ENCODE data around the gene TRIM56.
"Not testable (repeated sequence)": the region's sequence is repeated elsewhere in the genome, so short reads cannot be mapped to it uniquely, and the experiment has no call there.

TRIM56 gene

DNA sequence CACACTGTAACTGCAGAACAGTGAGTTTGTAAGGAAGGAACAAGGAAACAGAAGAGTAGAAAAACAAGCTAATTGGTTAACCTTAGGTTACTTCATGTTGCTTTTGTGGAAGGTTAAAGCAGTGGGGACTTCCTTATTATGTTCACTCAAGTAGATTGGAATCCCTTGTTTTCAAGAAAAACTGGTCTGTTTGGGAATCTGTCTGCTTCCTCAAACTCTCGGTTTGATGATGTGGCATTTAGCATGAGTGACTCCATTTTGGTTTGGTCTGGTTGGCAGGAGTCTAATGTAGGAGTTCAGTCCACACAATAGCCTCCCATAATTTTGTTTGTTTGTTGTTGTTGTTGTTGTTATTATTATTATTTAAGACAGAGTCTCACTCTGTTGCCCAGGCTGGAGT is 3.8 kb upstream of the TRIM56 start:
- H3K4me3 ChIP-seq (ENCODE audit: low read length) = no peak overlapping the region
- TF ChIP-seq, protein P1, sequence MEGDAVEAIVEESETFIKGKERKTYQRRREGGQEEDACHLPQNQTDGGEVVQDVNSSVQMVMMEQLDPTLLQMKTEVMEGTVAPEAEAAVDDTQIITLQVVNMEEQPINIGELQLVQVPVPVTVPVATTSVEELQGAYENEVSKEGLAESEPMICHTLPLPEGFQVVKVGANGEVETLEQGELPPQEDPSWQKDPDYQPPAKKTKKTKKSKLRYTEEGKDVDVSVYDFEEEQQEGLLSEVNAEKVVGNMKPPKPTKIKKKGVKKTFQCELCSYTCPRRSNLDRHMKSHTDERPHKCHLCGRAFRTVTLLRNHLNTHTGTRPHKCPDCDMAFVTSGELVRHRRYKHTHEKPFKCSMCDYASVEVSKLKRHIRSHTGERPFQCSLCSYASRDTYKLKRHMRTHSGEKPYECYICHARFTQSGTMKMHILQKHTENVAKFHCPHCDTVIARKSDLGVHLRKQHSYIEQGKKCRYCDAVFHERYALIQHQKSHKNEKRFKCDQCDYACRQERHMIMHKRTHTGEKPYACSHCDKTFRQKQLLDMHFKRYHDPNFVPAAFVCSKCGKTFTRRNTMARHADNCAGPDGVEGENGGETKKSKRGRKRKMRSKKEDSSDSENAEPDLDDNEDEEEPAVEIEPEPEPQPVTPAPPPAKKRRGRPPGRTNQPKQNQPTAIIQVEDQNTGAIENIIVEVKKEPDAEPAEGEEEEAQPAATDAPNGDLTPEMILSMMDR (IDR thresholded peaks at IDR 0.05; ENCODE audit: insufficient read depth, low read depth, low read length, missing control alignments) = no peak
- no peak for DNase-seq (ENCODE audit: low read depth)

DNA sequence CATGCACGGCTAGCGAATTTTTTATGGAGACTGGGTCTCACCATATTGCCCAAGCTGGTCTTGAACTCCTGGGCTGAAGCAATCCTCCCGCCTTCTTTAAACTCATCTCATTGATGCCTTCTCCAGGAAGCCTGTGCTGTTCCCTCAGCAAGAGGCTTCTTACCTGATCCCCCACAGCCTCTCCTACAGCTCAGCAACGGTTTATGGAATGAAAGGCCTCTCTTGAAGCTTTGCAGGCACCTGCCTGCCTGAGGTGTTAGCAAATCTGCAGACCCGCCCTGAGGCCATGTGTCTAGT is 468 bp upstream of the TRIM56 start:
- TF ChIP-seq, protein P1 (IDR thresholded peaks at IDR 0.05; ENCODE audit: insufficient read depth, low read depth, low read length, missing control alignments) = no peak
- no peak overlapping the region for H3K4me3 ChIP-seq (ENCODE audit: low read length)
- DNase-seq (ENCODE audit: low read depth) = no peak

DNA sequence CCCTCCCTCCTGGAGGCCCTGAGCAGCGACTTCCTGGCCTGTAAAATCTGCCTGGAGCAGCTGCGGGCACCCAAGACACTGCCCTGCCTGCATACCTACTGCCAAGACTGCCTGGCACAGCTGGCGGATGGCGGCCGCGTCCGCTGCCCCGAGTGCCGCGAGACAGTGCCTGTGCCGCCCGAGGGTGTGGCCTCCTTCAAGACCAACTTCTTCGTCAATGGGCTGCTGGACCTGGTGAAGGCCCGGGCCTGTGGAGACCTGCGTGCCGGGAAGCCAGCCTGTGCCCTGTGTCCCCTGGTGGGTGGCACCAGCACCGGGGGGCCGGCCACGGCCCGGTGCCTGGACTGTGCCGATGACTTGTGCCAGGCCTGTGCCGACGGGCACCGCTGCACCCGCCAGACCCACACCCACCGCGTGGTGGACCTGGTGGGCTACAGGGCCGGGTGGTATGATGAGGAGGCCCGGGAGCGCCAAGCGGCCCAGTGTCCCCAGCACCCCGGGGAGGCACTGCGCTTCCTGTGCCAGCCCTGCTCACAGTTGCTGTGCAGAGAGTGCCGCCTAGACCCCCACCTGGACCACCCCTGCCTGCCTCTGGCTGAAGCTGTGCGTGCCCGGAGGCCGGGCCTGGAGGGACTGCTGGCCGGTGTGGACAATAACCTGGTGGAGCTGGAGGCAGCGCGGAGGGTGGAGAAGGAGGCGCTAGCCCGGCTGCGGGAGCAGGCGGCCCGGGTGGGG is 2.2 kb downstream of the TRIM56 start:
- TF ChIP-seq, protein P1 (IDR thresholded peaks at IDR 0.05; ENCODE audit: insufficient read depth, low read depth, low read length, missing control alignments) = no peak
- H3K4me3 ChIP-seq (ENCODE audit: low read length) = no peak overlapping the region
- DNase-seq (ENCODE audit: low read depth) = no peak

DNA sequence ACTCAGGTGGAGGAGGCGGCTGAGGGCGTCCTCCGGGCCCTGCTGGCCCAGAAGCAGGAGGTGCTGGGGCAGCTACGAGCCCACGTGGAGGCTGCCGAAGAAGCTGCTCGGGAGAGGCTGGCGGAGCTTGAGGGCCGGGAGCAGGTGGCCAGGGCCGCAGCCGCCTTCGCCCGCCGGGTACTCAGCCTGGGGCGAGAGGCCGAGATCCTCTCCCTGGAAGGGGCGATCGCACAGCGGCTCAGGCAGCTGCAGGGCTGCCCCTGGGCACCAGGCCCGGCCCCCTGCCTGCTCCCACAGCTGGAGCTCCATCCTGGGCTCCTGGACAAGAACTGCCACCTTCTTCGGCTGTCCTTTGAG is 2.8 kb downstream of the TRIM56 start:
- TF ChIP-seq, protein P1 (IDR thresholded peaks at IDR 0.05; ENCODE audit: insufficient read depth, low read depth, low read length, missing control alignments) = no peak
- DNase-seq (ENCODE audit: low read depth) = no peak
- no peak overlapping the region for H3K4me3 ChIP-seq (ENCODE audit: low read length)

DNA sequence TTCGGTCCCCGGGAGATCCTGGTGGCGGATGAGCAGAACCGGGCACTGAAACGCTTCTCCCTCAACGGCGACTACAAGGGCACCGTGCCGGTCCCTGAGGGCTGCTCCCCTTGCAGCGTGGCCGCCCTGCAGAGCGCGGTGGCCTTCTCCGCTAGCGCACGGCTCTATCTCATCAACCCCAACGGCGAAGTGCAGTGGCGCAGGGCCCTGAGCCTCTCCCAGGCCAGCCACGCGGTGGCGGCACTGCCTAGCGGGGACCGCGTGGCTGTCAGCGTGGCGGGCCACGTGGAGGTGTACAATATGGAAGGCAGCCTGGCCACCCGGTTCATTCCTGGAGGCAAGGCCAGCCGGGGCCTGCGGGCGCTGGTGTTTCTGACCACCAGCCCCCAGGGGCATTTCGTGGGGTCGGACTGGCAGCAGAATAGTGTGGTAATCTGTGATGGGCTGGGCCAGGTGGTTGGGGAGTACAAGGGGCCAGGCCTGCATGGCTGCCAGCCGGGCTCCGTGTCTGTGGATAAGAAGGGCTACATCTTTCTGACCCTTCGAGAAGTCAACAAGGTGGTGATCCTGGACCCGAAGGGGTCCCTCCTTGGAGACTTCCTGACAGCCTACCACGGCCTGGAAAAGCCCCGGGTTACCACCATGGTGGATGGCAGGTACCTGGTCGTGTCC is 3.7 kb downstream of the TRIM56 start:
- TF ChIP-seq, protein P1 (IDR thresholded peaks at IDR 0.05; ENCODE audit: insufficient read depth, low read depth, low read length, missing control alignments) = no peak
- no peak for DNase-seq (ENCODE audit: low read depth)
- H3K4me3 ChIP-seq (ENCODE audit: low read length) = no peak overlapping the region

DNA sequence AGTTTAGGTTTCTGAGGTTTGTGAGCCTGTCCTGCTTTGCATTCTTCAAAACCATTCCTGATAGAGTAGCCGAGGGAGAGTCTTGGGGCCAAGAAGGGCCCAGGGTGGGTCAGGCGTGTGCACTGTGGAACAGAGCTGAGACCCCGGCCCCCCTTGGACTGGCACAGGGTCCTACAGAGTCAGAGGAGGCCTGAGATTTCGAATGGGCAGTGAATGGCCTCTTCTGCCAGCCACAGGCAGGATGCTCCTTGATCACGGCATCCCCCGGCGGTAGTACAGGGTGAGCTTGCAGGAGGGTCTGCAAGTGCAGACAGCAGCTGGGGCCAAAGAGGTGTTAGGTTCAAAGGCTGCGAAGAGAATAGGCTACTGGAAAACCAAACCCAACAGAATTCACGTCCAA is 4.6 kb downstream of the TRIM56 start:
- DNase-seq (ENCODE audit: low read depth) = no peak
- no peak overlapping the region for H3K4me3 ChIP-seq (ENCODE audit: low read length)
- TF ChIP-seq, protein P1 (IDR thresholded peaks at IDR 0.05; ENCODE audit: insufficient read depth, low read depth, low read length, missing control alignments) = no peak

DNA sequence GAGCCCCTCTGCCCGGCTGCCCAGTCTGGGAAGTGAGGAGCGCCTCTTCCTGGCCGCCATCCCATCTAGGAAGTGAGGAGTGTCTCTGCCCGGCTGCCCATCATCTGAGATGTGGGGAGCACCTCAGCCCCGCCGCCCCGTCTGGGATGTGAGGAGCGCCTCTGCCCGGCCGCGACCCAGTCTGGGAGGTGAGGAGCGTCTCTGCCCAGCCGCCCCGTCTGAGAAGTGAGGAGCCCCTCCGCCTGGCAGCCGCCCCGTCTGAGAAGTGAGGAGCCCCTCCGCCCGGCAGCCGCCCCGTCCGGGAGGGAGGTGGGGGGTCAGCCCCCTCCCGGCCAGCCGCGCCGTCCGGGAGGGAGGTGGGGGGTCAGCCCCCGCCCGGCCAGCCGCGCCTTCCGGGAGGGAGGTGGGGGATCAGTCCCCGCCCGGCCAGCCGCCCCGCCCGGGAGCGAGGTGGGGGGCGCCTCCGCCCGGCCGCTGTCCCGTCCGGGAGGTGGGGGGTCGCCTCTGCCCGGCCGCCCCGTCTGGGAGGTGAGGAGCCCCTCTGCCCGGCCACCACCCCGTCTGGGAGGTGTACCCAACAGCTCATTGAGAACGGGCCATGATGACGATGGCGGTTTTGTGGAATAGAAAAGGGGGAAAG is 7.1 kb downstream of the TRIM56 start:
- DNase-seq (ENCODE audit: low read depth) = not testable (repeated sequence)

More for the DNA sequence above, 7.1 kb downstream of the TRIM56 start:
- not testable (repeated sequence) for H3K4me3 ChIP-seq (ENCODE audit: low read length)

Data from epithelial cell of esophagus (primary cell).